NCI-H2227 treated with DMSO at 0.1 percent for 48 hours (cell line): ENCODE results near the gene NSL1.

ENCODE experiments used
- DNase-seq: peaks from one replicate; lab custom pipeline; 2025; lab: John Stamatoyannopoulos, UW

NSL1 gene

DNA sequence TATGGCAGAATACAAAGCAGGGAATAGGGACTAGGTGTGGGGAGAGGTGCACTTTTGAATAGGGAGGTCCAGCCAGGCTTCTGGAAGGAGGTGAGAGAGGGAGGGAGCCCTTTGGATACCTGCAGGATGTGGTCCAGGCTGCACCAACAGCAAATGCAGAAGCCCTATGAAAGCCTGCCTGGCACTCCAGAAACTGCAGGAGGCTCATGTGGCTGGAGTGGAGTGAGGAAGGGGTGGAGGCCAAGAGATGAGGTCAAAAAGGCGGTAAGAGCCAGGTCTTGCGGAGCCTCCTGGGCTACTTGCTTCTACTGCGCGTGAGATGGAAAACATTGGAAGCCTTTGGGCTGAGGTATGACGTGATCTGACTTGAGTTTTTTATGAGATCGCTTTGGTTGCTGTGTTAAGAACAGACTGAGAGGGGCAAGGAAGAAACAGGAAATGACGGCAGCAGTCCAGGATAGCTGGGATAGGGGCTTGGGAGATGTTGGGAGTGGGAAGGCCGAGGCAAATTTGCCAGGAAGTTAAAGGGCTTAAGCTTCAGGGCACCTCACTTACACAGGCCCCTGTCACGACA is 87.5 kb downstream of the NSL1 start:
- no peak for DNase-seq

DNA sequence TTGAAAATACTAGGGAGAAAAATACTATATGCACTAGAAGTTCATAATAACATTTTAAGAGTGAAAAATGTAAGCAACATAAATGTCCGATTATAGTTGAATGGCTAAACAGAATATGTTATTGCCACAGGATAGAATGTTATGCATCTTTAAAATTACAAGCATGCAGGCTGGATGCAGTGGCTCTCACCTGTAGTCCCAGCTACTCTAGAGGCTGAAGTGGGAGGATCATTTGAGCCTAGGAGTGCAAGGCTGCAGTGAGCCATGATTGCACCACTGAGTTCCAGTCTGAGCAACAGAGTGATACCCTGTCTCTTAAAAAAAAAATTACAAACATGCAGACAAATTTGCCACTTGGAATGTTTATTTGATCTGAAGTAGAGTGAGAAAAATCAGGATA is 88.9 kb downstream of the NSL1 start:
- no peak for DNase-seq

DNA sequence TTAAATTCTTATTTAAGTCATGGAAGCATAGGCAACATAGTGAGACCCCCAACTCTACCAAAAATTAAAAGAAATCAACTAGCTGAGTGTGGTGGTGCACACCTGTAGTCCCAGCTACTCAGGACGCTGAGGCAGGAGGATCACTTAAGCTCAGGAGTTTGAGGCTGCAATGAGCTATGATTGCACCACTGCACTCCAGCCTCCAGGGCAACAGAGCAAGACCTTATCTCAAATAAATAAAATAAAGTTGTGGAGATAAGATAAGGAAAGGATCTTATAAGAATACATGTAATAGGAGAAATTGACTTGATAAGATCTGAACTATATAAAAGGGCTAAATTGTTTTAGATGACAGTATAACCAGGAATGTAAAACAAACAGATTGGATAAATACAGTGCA is 89.7 kb downstream of the NSL1 start:
- DNase-seq, result no peak

DNA sequence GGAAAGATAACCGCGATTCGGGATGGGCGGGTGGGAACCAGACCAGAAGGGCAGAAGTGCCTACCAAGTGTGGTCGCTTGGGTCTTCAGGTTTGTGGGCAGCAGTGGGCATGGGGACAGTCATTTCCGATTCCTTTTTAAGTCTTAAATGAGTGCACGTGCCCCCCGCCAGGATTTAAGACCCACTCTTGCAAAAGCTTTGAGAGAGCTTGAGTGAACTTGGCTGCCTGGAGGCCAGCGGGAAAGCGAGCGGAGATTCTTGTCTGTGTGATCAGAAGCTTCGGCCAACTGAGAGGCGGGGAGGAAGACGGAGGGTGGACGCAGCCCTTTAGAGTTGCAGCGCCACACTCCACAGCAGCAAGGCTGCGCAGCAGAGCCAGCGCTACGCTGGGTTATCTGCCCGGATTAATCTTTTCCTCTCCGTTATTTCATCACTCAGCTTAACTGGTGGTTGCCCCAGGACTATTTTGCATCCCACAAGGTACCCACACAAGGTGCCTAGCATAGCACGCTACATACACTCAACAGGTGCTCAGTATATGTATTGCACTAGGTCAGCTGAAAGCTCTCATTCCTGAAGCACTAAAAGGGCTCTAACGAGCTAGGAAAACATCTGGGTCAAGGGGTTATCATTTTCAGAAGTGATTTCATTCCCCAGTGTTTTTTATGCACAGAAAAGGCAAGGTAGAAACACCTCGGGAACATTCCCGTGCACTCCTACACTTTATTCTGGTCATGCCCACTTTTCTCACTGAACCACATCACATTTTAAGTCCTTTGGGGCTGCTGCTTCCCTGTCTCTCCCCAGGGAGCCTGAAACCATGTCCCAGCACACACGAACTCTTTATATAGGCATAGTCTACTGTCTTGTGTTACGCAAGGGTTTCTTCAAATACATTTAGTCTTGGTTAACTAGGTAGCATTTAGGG is 90.4 kb downstream of the NSL1 start:
- DNase-seq, result peak; percentile 55

DNA sequence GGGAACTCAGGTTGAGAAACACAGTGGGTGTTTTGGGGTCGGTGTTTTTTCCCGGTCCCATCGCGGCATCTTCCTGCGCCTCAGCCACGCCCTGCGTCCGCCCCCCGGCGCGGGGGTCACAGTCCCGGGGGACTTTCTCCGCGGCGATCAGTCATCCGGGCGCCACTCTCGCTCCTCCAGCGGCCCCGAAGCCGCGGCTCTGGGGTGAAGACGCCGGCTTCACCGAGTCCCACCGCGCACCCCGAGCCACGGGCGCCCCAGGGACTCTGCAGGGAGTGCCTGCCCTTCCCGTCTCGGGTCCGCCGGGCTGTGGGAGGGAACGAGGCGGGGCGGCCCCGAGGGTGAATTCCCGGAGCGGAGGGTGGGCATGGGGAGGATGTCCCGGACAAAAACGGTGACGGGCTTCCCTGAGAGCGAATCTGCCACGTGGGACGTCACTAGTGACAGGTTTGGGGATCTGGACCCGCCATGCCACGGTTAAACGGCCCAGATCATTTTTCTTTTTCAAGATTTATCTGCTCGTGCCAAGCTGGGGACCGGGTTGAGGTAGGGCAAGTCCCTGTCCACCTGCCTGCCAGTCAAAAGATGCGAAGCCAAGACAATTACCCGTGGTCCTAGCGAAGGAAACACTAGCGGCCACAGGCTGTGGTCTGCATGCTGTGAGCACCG is 91.2 kb downstream of the NSL1 start:
- no peak for DNase-seq

DNA sequence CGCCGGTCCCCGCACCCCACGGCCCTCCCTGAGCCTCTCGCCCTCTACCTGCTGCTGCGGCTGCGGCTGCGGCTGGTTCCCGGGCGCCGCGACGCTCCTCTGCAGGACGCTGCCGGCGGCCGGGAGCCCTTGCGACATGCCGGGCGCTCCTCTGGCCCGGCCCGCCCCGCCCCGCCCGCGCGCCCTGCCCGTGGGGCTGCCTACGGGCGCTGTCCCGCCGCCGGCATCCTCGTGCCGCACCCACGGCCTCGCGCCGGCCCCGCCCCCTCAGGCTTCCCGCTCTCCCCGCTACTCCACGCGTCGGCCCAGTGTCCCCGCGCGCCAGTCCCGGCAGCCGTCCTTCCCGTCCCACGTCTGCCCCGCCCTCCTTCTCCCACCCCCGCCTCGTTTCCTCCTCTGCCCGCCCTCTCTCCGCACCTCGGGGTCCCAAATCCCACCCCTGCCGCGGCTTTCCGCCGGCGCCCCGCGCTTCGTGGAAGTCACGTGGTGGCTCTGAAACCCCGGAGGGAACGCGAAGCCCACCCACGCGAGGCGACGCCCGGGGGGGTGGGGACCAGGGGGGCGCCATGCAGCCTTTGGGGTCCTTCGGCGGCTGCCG is 91.9 kb downstream of the NSL1 start, which contains the start of gene BATF3:
TSS of gene BATF3 (minus strand) at position 216 of the 598 bp plus-strand sequence. CDS start at position 138, 78 bp downstream.
- DNase-seq, result no peak

DNA sequence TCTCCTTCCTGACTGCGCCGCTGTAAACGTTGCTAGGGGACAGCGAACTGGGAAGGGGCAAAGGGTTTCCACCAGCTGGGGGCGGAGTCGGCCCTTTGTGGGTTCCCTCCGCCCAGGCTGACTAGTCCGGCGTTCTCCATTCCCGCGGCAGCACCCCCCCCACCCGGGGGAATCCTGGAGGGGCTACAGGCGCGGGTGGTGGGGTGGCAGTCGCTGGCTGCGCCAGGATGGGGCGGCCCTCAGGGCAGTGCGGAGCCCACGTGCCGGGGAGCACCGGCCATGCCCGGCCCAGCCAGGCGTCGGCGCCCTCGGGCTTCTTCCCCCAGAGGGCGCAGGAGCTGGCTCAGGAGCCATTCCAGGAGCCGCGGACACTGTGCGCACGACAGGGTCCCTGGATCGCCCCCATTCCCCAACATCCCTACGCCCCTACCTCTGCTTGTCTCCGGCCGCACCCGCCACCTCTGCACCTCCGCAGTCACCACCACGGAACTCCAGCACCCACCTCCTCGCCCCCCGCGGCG is 92.4 kb downstream of the NSL1 start:
- DNase-seq, result peak; percentile 28

DNA sequence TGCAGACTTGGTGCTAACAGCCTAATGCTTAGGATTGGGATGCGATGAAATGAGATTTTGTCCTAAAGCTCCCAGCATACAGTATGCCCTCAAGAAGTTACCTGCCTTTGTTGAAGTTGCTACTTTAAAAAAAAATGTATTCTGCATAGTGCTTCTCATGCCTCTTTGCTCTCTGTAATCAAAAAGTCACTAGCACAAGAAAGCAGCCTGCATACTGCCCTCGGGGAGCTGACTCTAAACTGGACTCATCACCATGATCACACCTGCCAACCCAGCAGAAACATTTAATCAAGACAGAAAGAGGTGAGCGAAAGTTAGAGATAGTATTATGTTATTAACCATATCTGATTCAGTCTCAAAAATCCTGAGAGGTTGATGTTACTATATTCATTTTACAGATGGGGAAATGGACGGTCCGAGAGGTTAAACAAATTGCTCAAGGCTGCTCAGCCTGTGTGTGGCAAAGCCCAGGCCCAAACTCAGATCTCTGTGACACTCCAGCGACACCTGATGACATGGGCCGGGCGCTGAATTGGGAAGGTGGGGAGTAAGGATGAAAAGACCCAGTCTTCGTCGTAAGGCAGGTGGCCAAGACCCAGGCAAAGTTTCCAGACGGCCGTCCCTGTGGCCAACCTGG is 93.0 kb downstream of the NSL1 start:
- DNase-seq, result no peak

DNA sequence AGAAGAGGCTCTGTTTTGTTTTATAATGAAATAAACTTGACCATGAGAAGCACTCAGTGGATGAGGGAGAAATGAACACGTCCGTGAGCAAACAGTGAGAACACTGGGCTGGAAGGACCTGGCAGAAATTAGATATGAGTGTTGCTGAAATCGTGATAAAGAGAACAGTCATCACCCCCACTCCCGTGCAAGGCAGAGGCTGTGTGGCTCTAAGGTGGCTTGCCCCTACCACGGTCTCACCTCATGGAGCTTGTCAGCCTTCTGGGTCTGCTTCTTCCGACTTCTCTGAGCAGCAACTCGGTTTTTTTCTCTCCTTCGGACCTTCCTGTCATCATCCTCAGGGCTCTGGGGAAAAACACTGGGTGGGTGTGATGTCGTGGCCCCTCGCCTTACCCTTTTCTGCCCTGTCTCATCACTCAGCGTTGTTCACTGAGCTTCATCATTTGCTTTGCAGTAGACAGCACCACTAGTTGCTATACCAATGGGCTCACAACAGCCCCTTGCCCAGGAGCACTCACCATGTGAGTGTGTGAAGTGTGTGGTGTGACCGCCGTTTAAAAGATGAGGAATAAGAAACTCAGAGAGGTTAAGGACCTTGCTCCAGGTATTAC is 94.8 kb downstream of the NSL1 start:
- no peak for DNase-seq

DNA sequence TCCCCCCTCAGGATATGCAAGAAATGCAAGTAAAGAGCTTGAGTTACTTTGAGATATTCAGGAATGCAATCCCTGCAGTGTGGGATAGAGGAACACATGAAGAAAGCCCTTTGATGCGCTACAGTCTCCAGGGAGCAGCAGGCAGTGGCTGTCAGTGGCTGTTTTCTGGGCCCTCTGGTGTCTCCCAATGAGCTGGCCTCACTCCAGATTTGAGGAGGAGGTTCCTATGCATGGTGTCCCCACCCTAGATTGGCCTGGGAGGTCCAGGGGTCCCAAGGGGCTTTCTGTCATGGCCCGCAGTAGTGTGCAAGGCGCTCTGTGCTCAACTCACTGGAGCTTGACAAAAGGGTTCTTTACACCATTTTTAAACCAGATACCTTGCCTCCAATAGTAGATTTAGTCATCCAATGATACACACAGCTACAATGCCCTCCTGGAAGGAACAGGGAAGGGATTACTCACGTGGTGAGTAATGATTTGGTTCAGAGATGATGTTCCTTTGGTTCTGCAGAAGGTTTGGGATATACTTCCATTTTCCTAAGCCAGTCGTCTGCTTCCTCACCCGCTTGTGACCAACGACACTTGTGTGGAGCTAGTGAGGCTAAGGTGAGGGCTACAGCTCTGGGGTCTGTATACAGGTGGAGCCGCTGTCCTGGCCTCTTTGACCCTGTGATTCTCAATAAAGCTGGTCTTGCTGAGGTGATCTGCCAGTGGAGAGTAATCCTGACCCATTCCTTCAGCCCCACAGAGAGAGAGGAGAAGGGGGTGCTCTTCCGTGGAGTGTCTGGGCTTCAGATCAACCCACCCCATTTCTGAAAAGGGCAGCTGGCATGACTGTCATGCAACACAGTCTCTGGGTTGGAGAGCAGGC is 98.6 kb downstream of the NSL1 start:
- no peak for DNase-seq

DNA sequence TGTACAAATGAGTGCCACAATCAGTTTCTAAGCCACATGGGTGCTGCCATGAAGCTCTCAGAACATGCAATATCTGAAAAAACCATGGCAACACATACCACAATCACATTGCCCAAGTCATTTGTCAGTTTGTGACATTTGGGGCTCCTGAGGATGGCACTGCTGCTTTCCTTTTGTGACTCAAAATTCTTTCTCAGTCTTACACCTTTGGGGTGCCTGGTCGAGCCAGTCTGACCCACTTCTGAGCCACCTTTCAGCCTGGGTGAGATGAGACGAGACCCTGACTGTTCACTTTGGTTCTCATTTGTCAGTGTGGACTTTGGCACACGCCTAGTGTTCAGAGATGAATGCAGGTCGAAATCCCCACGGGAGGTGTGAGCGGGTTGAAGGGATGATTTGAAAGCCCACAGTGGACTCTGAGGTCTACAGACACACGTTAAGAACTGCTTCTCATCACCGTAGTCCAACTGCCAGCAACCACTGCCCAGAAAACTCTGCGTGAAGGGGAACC is 100.0 kb downstream of the NSL1 start:
- DNase-seq, result no peak

DNA sequence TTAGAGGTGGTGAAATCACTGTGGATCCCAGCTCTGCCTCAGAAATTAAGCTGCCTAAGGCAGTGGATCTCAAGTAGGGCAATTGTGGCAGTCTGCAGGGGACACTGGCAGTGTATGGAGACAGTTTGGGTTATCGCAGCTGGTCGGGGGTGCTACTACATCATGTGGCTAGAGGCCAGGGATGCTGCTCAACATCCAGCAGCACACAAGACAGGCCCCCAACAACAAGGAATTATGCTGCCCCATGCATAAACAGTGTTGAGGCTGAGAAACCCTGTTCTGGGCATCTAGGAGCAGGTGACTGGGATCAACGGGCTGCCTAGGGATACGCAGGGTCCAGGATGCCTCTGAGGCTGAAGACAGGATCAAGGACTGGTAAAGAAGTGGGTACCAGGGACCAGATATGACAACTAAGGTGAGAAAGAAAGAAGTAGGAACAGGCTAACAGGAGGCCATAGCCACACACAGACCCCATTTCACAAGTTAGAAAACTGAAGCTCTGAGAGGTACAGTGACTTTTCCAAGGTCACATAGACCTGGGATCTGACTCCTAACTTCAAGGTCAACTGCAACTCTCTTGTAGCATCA is 100.7 kb downstream of the NSL1 start:
- no peak for DNase-seq

DNA sequence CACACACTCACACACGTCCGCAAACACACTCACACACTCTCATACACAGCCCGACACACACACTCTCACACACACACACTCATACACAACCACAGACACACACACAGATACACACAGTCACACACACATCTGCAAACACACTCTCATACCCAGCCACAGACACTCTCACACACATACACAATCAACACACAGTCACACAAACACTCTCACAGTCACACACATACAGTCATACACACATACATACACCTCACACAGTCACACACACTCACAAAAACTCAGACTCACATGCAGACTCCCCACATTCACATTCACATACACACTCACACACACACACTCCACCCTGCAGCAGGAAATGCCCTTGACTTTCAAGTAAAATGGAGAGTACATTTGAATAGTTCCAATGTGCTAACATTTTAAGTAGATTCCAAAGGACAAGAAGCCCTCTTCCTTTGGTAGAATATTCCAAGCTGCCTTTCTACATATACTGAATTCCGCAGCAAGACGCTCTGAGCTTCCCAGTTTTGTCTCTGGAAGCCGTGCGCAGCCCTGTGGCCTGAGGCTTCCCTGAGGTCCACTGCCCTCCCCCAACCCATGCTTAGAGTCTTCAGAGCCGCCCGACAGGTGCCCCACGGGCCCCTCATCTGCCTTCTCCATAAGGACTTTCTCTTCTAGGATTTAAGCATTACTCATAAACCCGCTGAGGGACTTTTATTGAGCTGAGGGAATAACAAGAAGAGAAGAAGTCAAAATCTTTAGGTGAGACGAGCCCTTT is 101.6 kb downstream of the NSL1 start:
- DNase-seq, result no peak

DNA sequence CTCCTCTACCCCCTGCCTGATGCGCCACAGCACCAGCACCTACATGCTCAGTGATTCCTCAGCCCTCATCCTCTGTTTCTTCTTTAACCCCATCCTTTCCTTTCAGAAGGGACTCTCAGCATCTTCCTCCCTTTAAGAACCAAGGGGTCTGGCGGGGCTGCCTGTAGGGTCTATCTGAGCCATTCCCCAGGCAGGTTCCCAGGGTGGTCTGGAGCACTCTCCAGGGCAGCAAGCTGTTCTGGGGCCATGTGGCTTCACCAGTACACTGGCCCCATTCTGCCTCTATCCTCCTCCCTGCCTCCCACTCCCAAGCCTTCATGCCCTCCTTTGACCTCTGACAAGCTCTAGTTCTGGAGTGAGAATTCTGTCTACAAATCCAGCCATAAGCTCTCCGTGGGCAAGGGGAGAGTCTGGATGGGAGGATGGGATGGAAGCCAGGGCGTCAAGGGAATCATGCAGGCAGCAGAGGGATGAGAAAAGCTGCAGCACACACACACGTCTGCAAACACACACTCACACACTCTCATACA is 102.3 kb downstream of the NSL1 start:
- no peak for DNase-seq

DNA sequence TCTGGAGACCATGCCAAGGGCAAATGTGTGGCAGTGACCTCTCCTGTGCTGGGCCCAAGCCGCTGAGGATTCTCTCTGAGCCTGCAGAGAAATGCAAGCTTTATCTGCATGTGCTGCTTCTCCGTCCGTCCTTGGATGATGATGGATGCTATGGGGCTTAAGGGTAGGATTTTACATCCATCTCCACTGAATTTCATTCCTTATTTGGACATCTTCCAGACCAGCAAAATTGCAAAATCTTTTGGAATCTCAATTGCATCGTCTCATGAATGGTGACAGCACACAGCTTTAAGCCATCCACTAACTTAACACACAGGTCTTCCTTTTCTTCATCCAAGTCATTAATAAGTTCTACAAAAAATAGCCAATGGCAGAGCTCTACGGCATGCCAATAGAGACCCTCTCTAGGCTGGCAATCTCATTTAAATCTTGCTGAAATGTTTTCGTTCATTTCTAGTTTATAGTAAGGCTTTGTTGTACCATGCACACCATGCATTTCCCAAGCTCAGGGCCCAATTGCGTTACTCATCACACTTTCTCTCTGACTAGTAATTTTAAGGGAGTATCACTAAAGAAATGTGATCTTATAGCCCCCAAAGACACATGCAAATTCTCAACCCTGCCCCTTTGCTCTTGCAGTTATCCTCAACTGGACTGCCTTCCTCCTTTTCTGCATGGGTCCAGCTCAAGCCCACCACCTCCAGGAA is 103.1 kb downstream of the NSL1 start:
- DNase-seq, result no peak

DNA sequence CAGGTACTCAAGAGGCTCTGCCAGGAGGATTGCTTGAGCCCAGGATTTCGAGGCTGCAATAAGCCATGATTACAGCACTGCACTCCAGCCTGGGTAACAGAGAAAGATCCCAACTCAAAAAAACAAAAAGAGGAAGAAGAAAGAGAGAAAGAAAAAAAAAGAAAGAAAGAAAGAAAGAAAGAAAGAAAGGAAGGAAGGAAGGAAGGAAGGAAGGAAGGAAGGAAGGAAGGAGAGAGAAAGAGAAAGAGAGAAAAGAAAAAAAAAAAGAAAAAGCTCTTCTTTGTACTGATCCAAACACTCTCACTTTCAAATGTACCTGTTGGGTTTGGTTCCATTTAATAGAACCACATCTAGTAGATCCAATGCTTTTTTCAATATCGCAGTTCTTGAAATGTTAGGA is 103.8 kb downstream of the NSL1 start:
- no peak for DNase-seq

DNA sequence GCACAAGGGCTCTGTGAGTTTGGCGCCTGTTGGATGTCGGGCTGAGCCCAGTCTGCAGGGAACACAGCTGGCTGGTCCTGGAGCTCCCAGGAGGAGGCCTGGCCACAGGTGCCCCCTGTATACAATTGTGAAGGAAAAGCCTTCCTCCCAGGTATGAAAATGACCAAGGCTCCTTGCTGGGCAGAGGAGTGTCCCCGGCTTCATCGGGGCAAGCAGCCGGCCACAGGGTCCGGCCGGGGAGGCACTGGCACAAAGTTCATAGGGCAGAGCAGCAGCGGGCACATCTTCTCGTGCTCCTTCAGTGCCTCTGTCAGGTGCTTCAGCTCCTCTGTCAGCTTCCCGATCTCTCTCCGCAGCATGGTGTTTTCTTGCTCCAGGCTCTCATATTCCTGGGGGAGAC is 105.0 kb downstream of the NSL1 start:
- DNase-seq, result no peak

DNA sequence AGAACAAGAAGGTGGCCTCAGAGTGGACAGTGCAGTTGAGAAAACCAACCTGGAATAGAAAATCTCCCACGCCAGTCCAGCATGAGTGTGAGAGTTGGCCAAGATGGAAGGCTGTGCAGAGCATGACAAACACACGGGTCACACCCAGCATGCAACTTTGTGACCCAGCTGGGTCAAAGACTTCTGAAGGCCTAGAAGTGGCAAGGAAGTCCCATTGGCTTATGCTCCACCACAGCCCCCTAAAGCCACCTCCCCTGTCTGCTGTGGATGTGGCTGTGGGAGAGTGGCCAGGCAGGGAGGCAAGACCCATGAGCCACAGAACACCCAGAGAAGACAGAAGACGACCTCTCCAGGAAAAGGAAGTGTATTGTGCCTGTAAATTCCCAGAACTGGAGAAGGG is 105.5 kb downstream of the NSL1 start:
- DNase-seq, result no peak
